HG03575 (cell line): ENCODE data around the gene CCNQ.

Experiments
- ATAC-seq: cut with Tn5 transposase; IDR thresholded peaks from one replicate; pipeline ENCODE4 v1.9.1; 2021; ENCODE audit not compliant: unreplicated experiment, insufficient number of reproducible peaks, low FRiP score; ENCODE audit errors: extremely low read depth

Gene CCNQ

DNA sequence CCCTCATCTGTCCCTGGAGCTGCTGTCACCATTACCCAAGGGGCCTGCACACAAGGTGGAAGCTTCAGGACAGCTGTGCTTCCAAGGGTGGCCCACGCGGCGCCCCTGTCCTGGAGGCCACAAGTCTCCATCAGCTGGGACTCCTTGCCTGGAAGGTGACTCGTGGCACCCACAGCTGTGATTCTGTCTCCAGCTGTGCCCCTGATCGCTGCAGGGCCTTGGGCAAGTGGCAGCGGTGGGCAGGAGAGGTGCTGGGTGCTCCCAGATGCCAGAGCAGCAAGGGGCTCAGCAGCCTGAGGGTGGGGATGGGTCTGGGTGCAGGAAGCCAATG, 39.1 kb upstream of the CCNQ start:
- ATAC-seq, result no peak

DNA sequence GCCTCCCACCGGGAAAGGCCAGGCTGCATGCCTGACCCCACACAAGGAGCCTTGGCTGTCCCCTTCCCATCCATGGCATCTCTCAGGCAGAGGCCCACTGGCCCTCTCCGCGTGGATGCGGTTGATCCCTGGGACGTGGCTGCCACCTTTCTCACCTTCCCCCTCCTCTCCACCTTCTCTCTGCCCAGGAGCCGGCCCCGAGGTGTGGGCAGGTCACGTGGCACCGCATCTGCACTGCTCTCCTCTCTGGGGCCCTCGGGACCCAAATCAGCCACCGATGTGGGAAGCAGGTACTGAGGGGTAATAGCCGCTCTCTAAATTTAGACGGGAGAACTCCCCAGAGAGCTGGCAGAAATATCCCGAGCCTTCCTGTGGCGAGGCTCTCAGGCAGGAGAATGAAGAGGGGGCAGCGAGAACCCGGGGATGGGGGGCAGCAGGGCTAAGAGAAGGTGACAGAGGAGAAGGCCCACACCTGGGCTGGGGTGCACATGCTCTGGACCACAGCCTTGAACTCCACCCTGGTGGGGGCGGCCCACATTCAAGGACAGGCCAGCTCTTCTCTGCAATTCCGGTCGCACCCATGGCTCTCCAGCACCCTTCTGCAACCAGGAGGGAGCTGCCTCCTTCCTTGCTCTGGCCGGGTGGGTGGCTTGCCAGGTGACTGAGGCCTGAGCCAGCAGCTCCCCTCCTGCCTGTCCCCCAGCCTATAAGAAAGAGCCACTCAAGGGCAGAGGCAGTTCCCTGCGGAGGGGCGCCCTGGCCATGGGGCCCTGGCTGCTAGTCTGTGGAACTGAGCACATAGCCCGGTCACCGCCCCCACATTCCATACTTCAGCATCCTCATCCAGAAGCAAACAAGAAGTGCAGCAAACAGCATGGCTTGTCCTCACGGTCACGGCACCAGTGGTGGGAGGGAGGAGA, 38.4 kb upstream of the CCNQ start:
- ATAC-seq, result no peak

DNA sequence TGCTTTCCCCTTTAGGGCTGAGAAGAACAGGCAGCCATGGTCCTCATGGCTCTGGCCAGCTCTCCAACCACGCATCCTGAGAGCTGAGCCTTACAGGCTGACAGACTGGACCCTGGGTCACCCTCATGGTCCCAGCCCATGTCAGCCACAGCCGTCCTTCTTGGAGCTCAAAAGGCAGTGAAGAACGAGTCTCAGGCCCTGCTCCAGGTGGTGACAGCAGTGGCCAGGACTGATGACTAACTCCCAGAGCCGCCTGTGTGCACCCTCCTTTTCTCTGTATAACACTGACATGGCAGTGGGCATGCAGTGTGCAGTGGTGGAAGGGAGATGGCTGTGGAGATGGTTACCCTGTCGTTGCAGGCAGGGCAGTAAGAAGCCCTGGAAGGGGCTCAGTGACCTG, 37.8 kb upstream of the CCNQ start:
- ATAC-seq, result no peak

DNA sequence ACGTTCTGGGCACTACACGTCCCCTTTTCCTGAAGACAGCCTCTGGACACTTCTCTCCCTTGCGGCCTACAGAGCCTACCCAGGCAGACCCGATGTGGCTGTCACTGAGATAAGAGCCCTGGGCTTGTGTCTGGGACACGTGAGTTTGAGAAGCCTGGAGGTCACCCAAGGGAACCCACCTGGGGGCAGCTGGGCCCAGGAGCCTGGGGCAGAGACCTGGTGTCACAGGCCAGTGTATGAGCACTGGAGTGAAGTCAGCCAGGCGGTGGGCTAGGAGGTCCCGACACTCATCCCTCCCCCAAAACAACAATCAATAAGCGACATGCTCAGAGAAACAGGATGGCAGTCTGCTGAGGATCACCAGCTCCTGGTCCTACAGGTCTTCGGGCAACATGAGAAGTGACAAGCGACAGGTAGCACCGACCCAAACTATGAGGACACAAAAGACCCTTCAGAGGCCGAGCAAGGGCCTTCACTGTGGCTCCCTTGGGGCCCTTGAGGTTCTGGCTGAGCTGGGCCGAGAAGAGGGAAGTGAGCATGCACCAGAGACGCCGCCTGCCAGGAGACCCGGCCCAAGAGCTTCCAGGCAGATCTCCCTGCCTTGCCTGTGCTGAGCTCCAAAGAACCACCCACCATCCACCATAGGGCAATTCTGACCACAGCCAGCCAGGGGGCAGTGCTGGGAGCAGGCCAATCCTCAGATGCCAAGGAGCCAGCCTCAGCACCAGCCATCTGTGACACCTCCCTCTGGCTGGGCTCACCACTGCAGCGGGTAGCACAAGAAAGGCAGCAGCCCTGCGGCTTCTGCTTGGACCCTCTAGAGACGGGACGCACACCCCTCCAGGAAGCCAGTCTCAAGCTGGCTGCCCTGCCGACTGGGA, 37.1 kb upstream of the CCNQ start:
- ATAC-seq, result no peak

DNA sequence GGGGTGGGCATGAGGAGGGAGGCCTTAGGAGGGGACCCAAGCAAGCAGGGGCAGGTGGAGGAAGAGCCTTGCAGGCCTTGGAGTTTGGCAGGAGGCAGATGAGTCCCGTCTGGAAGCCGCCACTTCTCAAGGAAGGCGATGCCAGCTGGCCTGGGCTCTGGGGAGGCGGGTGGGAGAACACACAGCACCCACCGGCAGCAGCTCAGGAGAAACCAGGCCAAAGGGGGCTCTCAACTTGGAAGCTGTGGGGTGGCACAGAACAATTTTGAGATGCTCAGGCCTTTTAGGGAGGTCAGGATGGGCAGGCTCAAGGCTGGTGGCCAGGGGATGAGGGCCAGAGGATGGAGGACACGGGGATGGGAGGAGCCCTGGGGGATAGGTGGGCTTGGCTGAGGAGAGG, 36.4 kb upstream of the CCNQ start:
- ATAC-seq, result no peak

DNA sequence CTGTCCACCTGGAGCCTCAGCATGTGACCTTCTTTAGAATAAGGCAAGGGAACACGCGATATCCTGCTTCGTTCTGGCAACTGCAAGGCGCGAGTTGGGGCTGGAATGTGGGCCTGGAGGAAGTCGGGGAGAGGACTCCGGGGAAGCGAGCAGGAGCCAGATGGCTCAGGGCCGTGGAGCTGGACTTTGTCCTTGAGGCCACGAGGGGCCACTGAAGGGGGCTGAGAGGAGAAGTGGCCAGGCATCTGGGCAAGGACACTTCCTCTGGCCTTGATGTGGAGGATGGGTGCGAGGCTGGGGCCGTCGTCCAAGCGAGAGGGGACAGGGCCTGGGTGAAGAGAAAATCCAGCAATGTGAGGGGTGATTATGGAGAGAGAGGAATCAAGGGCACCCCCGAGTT, 35.9 kb upstream of the CCNQ start:
- ATAC-seq, result no peak

DNA sequence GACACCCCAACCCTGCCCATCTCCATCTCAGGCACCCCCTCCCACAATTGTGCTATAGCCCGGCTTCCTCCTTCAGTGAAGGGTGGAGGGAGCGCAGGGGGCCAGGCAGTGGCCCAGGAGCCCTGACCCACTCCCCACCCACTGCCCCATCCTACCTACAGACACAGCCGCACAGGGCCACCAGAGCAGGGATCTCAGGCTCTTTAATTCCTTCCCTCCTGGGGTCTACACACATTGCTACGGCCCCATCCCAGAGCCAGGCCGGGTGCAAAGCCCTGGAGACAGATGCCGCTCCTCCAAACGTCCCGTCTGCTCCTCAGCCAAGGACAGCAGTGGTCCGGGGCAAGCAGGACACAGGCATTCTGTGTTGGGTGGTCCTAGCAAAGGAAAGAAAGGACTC, 35.3 kb upstream of the CCNQ start:
- no peak for ATAC-seq

DNA sequence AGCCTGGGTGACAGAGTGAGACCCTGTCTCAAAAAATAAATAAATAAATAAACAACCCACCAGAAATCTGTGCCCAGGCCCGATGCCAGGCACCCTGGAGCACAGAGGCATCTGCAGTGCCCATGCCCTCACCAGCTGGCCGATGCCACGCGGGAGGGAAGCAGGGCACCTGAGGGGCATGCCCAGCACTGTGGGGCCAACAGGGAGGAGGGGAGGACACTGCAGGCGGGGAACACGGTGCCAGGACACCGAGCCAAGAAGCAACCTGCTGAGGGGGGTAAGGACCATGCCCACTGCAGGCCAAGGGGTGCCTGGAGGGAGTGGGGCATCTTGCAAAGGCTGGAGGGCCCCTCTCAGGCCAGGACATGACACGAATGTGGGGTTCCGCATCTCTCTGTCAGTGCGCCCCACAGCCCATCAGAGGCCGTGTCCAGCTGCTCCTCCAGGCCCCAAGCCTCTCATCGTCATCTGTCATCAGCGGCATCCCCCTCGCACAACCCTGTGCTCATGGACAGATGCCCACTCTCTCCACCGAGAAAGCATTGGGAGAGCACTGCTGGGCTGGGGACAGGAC, 34.8 kb upstream of the CCNQ start:
- ATAC-seq, result no peak

DNA sequence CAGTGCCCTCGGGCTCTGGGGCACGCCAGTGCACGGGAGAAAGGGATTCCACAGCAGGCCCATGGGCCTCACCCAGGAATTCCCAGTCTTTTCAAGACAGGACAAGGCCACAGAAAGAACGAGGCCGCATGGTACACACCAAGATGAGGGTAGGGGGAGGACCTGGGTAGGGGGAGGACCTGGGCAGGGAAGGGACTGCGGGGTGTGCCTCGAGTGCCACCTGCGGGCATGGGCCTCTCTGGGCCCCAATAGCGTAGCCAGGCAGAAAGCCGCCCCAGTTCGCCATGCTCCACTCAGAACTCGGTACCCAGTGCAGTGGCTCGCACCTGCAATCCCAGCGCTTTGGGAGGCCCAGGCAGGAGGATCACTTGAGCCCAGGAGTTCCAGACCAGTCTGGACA, 34.1 kb upstream of the CCNQ start:
- ATAC-seq, result no peak

DNA sequence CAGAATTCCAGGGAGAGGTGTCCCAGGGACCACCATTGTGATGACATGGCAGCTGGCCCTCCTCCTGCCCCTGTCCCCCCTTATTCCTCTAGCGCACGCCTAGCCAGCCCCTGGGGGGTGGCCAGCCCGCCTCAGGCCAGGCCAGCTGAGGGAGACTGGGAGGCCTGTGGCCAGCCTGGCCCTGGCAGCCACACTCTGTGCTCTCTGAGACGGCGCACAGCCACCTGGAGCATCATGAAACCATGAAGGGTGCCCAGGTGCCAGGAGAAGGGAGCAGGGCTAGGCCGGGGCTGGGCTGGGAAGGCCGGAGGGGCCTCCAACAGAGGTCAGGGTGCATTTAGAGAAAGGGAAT, 33.6 kb upstream of the CCNQ start:
- no peak for ATAC-seq

- ATAC-seq, result no peak
Observed at GRCh38 chrX:153631907-153632594, 33.1 kb upstream of the CCNQ start.

DNA sequence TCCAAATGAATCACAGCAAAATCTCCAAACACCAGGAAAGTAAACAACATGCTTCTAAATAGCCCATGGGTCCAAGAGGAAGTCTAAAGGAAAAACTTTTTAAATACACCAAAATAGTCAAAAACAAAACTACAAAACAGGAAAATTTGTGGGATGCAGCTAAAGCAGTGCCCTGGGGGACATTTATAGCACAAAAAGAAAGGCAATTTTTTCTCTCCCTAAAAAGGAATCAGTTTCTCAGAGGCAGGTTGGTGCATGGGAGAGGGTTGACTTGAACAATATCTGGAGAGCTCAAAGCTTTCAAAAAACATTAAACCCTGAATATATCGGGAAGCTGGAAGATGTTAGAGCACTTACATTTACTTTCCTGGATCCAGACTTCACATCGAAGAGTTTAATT, 32.4 kb upstream of the CCNQ start:
- no peak for ATAC-seq

- ATAC-seq, result no peak
Observed at GRCh38 chrX:153628665-153629064, 29.7 kb upstream of the CCNQ start.

DNA sequence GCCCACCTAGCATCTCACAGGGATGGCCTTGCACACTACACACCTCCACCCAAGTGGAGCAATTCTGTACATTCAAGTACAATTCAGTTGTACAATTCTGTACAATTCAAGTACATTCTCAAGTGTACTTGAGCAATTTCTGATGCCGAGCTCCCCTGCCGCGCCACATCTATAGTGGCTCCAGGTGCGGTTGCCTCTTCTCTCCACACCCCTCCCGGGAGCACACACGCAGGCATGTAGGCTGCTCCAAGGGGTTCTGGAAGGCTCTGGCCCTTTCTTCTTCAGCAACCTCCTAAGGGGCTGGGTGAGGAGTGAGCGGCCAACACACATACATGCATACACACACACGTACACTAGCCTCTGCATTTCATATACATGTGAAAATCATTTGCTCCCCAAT, 29.2 kb upstream of the CCNQ start:
- no peak for ATAC-seq

GRCh38 chrX:153627675-153628111, 28.8 kb upstream of the CCNQ start:
- ATAC-seq, result no peak

GRCh38 chrX:153626863-153627674, 28.1 kb upstream of the CCNQ start:
- no peak for ATAC-seq

DNA sequence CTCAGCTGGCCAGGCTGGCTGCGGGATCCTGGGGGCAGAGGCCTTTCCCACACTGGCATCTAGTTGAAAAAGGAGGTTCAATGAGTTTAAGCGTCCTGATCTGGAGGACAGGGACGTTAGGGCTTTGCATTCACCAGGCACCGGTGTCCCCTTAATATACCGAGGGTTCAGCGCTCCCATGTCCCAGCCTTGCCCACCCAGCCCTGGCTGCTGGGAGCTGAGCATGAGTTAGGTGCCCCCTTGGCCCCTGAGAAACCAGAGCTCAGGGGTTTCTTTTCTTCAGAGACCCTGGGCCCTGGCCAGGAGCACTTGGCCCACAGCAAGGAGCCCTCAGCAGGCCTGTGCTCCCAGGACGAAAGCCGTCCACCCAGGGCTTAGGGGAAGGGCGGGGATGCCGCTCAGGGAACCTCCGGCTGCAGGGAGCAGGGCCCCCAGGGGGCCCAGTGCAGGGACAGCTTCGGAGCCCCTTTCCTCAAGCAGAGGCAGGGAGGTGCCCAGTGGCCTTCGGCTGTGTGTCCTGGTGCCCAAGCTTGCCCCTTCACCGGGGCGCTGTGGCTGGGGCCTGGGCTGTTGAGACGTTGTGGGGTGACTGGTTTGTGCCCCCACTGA, 27.2 kb upstream of the CCNQ start:
- no peak for ATAC-seq

DNA sequence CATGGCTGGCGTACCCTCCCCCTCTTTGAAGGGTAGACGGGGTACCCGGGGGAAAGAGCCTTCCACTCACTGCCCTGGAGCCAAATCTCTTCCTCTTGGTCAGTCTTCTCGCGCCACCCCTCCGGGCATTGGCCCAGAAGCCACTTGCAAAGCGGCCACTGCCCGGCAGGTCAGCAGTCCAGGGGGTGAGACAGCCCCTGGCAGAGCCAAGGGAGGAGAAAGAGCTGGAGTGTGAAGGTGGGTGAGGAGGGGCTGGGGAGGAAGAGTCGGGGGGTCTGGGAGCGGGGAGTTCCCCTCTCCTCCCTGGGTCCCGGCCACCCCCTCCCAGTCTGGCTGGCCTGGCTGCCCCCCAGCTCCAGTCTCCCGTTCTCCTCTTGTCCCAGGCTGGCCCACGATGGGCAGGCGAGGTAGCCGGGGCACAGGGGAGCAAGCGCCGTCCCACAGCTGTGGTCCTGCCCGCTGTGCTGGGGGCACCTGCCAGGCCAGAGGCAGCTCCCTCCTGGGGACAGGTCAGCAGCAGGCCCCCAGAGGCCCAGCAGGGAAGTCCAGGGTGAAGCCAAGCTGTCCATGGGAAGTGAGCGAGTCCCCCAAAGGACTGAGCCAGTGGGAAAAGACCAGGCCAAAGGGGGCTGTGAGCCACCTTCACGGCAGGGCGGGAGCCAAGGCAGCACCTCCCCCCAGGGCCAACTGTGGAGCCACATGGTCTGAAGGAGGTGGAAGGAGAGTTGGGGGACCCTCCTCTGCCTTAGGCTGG, 26.5 kb upstream of the CCNQ start:
- ATAC-seq, result no peak
